ENCODE results near the gene MYMX.

- TF ChIP-seq CTCF (IDR thresholded peaks at IDR 0.05; ENCODE audit: low read depth, low read length, poor library complexity, severe bottlenecking) (no peak), EZH2phosphoT487 (IDR thresholded peaks at IDR 0.05; ENCODE audit: borderline replicate concordance, low read length) (no peak)
These were observed 50.5 kb downstream of the MYMX start for GRCh38 chr6:44267252-44267651.

All from DOHH2 (cell line).